Adrenal gland (tissue), 12 donors: ENCODE results near the gene ADCK1. TPM values are rescaled to one million over a fixed set of nuclear protein-coding genes. Genes with fewer than 3 reads are reported as not detected.
"Not testable (repeated sequence)": the region's sequence is repeated elsewhere in the genome, so short reads cannot be mapped to it uniquely, and the experiment has no call there.

Experiments used
- DNase-seq, 7 donors: peaks; one replicate each; pipeline ENCODE4 v3.0.0-alpha.2; 2019 to 2020
- H3K27ac ChIP-seq, 5 donors: fragments of 200-600 bp; sonication (generic) in 4 of 5; 1 replicate in 3 of 5; 2 replicates in 2 of 5; pipeline versions ENCODE4 v1.5.1 to v1.8.0; 2016 to 2020; ENCODE audit warnings: mild to moderate bottlenecking in 1 of 5
- H3K27me3 ChIP-seq: fragments of 200-600 bp; 2 replicates; pipeline ENCODE4 v1.8.0; 2021
- H3K36me3 ChIP-seq, 2 donors: fragments of 200-600 bp; replicated peaks in 1 of 2; 1 replicate in 1 of 2; 2 replicates in 1 of 2; pipeline versions ENCODE4 v1.5.1 to v1.8.0; 2018 to 2022
- H3K4me1 ChIP-seq, 2 donors: fragments of 200-600 bp; replicated peaks in 1 of 2; 1 replicate in 1 of 2; 2 replicates in 1 of 2; pipeline versions ENCODE4 v1.5.1 to v1.8.0; 2018 to 2021
- H3K4me3 ChIP-seq, 4 donors: fragments of 200-600 bp; sonication (generic) in 3 of 4; one replicate each; pipeline ENCODE4 v1.5.1; 2016 to 2018
- H3K9me3 ChIP-seq, 3 donors: fragments of 200-600 bp; sonication (generic) in 1 of 3; replicated peaks in 1 of 3; 1 replicate in 2 of 3; 2 replicates in 1 of 3; pipeline versions ENCODE4 v1.5.1 to v1.8.0; 2016 to 2021
- POLR2A ChIP-seq, 2 donors: fragments of 450-650 bp; IDR thresholded peaks; one replicate each; pipeline ENCODE4 v1.6.1; 2017; ENCODE audit warnings: antibody characterized with exemption in 2 of 2, mild to moderate bottlenecking in 2 of 2, moderate library complexity in 1 of 2
- WGBS, 4 donors: extraction: QIAGEN DNeasy Blood & Tissue Kit in 2 of 4; methylation state at CpG; one replicate each; pipeline versions ENCODE4 v1.1.5 to v1.1.7; 2013 to 2017; 5-methylcytosine and 5-hydroxymethylcytosine counted together
- intact Hi-C, 2 donors: fragments of 100-400 bp; cut with DNase I; formaldehyde crosslinking; loops; one replicate each; pipeline versions ENCODE4 v1.14.1 to v1.15.0; 2022 to 2023
- polyA plus RNA-seq, 3 donors: library from polyadenylated mRNA; stranded (reverse); fragments of 200-250 nt in 2 of 3; fragments of 350-450 nt in 1 of 3; fragmentation: Illumina TruSeq in 1 of 3; extraction: RNeasy Lipid Tissue Mini Kit (QIAGEN cat#74804) in 1 of 3; gene quantifications; one replicate each; pipeline ENCODE4 v1.2.3, GENCODE V29; 2013 to 2014
- total RNA-seq, 9 donors: library from RNA; depleted of rRNA in 4 of 9; stranded (reverse); fragments of >200 nt in 4 of 9; fragments of 120-200 nt in 1 of 9; fragmentation: NEBNext Ultra II Directional in 1 of 9; extraction: Animal tissue kit (Norgen Biotek cat#: 25700) in 1 of 9; gene quantifications; one replicate each; pipeline versions ENCODE4 v1.1.0 to v1.2.4, GENCODE V29; 2013 to 2023
- TF ChIP-seq, protein P1 (sequence below), 6 experiments: fragments of 450-650 bp in 4 of 6; fragments of 200-600 bp in 2 of 6; sonication (generic) in 1 of 6; IDR thresholded peaks; 1 replicate in 5 of 6; 2 replicates in 1 of 6; pipeline versions ENCODE4 v1.5.1 to v1.8.0; 2016 to 2021; ENCODE audit warnings: antibody characterized with exemption in 6 of 6, mild to moderate bottlenecking in 2 of 6, moderate library complexity in 1 of 6
- donor health status: healthy with polysubstance abuse.
- donor health status: Bipolar disorder and iron deficiency.
- donor health status: DM: yes; HTN: yes; CAD: no.
- donor health status: DM: no; HTN: no; CAD: no.
- donor health status: DM: no; HTN: no; CAD: no.
- donor health status: DM: yes; HTN: yes; CAD: no.

The ADCK1 gene
- total and polyA plus RNA-seq, 12 donors = 5.2 to 18.1 (median 9.9) TPM

DNA sequence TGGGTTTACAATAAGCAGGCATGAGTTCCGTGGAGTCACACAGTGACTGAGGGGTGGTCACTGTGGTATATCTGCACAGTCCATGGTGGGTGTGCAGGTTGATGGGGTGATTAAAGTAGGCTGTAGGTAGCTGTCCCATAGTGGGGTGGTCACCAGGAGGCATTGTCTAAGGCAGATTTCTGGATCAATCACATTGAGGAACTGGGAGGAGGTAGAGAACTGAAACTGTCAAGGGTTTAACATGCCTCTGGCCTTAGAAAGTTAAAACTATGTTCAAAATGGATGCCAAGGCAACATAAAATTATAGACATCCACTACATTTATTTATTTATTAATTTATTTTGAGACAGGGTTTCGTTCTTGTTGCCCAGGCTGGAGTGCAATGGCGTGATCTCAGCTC, 8.3 kb downstream of the ADCK1 start:
- Histone ChIP-seq H3K36me3 (no peaks in the 10 kb centered on the region), H3K4me1 (no peaks in the 10 kb centered on the region), H3K27ac (no peak overlapping the region), H3K9me3 (no peaks in the 10 kb centered on the region), H3K4me3 (no peak overlapping the region), H3K27me3 (no peaks in the 10 kb centered on the region)
- 96 to 98% (median 98%) methylated on average over 3 of the region's 3 CpGs for WGBS, 4 donors
- TF ChIP-seq, protein P1, sequence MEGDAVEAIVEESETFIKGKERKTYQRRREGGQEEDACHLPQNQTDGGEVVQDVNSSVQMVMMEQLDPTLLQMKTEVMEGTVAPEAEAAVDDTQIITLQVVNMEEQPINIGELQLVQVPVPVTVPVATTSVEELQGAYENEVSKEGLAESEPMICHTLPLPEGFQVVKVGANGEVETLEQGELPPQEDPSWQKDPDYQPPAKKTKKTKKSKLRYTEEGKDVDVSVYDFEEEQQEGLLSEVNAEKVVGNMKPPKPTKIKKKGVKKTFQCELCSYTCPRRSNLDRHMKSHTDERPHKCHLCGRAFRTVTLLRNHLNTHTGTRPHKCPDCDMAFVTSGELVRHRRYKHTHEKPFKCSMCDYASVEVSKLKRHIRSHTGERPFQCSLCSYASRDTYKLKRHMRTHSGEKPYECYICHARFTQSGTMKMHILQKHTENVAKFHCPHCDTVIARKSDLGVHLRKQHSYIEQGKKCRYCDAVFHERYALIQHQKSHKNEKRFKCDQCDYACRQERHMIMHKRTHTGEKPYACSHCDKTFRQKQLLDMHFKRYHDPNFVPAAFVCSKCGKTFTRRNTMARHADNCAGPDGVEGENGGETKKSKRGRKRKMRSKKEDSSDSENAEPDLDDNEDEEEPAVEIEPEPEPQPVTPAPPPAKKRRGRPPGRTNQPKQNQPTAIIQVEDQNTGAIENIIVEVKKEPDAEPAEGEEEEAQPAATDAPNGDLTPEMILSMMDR (IDR thresholded peaks at IDR 0.05) = no peak
- no peak for TF ChIP-seq POLR2A (IDR thresholded peaks at IDR 0.05)
- intact Hi-C loops = no loop called here
- no peak for DNase-seq

DNA sequence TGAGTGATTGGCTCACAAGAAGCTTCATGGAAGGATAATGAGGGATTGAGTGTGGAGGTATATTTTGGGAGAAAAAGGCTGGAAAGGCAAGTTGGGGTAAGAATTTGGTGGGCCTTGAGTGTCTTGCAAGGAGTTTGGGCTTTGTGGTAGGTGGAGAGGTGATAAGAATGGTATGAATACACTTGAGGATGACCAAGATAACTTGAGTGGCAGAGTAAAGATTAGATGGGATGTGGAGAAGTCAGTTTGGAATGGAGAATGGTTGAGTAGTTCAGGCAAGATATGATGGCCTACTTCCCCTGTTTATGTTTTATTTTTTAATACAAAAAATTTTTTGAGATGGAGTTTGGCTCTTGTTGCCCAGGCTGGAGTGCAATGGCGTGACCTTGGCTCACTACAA, 9.1 kb downstream of the ADCK1 start:
- no peak overlapping the region for H3K27ac ChIP-seq
- intact Hi-C loops = no loop called here
- WGBS, 4 donors = 97 to 100% (median 100%) methylated on average over 1 of the region's 1 CpG
- no peaks in the 10 kb centered on the region for H3K27me3 ChIP-seq
- DNase-seq = no peak
- TF ChIP-seq POLR2A (IDR thresholded peaks at IDR 0.05) = no peak
- TF ChIP-seq, protein P1 (IDR thresholded peaks at IDR 0.05) = no peak
- H3K4me1 ChIP-seq = no peaks in the 10 kb centered on the region
- H3K9me3 ChIP-seq = no peaks in the 10 kb centered on the region
- H3K4me3 ChIP-seq = no peak overlapping the region
- no peaks in the 10 kb centered on the region for H3K36me3 ChIP-seq

DNA sequence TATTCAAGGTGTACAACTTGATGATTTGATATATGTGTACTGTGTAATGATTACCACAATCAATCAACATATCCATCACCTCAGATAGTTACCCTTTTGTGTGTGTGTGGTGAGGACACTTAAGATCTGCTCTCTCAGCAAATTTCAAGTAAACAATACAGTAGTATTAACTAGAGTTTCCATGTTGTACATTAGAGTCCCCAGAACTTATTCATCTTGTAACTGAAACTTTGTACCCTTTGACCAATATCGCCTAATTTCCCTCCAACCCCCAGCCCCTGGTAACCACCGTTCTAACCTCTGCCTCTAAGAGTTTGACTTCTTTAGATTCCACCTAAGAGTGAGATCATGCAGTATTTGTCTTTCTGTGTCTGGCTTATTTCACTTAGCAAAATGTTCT, 12.1 kb downstream of the ADCK1 start:
- TF ChIP-seq, protein P1 (IDR thresholded peaks at IDR 0.05) = no peak
- no peak for TF ChIP-seq POLR2A (IDR thresholded peaks at IDR 0.05)
- intact Hi-C loops = no loop called here
- no peak overlapping the region for H3K4me3 ChIP-seq

DNA sequence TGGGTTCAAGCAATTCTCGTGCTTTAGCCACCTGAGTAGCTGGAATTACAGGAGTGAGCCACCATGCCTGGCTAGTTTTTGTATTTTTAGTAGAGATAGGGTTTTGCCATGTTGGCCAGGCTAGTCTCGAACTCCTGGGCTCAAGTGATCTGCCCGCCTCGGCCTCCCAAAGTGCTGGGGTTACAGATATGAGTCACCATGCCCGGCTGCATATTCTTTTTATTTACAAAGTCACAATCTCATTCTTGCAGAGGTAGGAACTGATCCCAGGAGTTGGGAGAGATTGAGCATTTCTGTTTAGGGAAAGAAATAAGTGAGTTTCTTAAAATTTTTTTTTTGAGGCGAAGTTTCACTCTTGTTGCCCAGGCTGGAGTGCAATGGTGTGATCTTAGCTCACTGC, 12.8 kb downstream of the ADCK1 start:
- H3K4me3 ChIP-seq, DNase-seq, H3K4me1 ChIP-seq, H3K27me3 ChIP-seq, intact Hi-C loops, H3K36me3 ChIP-seq, H3K27ac ChIP-seq, H3K9me3 ChIP-seq: not testable (repeated sequence)
- WGBS, 4 donors = 86 to 93% (median 91%) methylated on average over 6 of the region's 6 CpGs

More for the DNA sequence above, 12.1 kb downstream of the ADCK1 start:
- WGBS, 4 donors = 90 to 95% (median 92%) methylated on average over 2 of the region's 2 CpGs
- no peaks in the 10 kb centered on the region for H3K4me1 ChIP-seq
- DNase-seq = no peak
- no peaks in the 10 kb centered on the region for H3K36me3 ChIP-seq
- H3K27me3 ChIP-seq = no peaks in the 10 kb centered on the region
- no peaks in the 10 kb centered on the region for H3K9me3 ChIP-seq
- H3K27ac ChIP-seq = no peak overlapping the region

DNA sequence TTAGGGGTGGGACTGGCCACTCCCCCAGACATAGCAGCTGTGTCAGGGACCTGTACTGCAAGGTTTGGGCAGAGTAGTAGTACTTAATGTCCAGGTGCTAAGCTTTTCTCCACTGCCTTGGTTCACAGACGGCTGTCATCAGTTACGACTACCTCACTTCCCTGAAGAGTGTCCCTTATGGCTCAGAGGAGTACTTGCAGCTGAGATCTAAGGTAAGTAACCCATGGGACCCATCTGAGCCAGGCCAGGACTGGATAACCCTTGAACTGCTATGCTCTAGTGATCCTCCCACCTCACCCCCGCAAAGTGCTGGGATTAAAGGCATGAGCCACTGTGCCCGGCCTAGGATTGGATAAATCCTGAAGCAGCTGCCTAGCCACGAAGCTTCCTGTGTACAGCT, 22.4 kb downstream of the ADCK1 start:
- no peak overlapping the region for H3K4me3 ChIP-seq
- intact Hi-C loops = no loop called here
- TF ChIP-seq, protein P1 (IDR thresholded peaks at IDR 0.05) = no peak
- no peak for TF ChIP-seq POLR2A (IDR thresholded peaks at IDR 0.05)
- no peaks in the 10 kb centered on the region for H3K9me3 ChIP-seq
- WGBS, 4 donors = 85 to 93% (median 93%) methylated on average over 5 of the region's 5 CpGs
- no peaks in the 10 kb centered on the region for H3K27me3 ChIP-seq
- peaks cover 0 to 11% of the 10 kb centered on the region in 2 donors for H3K36me3 ChIP-seq
- no peak for DNase-seq
- H3K27ac ChIP-seq = no peak overlapping the region
- H3K4me1 ChIP-seq = no peaks in the 10 kb centered on the region
